HG02798 (cell line): ENCODE results near the gene RALGAPB.
"Not testable (repeated sequence)": the region's sequence is repeated elsewhere in the genome, so short reads cannot be mapped to it uniquely, and the experiment has no call there.

Experiments
- ATAC-seq: cut with Tn5 transposase; IDR thresholded peaks from one replicate; pipeline ENCODE4 v1.9.1; 2021; ENCODE audit warnings: mild to moderate bottlenecking; ENCODE audit not compliant: unreplicated experiment, poor library complexity

Gene RALGAPB

GRCh38 chr20:38479596-38479995 lies 7.0 kb downstream of the RALGAPB start:
- no peak for ATAC-seq

DNA sequence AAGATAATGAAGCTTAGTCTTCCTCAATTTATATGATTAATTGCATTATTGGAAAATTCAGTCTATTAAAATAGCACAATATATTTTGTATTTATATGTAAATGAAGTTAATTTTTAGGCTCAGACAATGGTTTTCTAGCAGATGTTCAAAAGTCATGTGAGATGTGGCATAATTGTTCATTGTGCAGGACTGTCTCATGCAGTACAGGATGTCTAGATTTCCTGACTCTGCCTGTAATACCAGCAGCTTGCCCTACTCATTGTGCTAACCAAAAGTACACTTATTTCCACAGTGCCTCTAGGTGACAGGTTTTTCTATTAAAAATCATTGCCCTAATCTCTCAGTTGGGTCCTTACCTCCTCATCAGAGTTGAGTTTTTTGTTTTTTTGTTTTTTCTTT lies 12.4 kb downstream of the RALGAPB start:
- no peak for ATAC-seq

- ATAC-seq = no peak
Observed at GRCh38 chr20:38489181-38489580, 16.5 kb downstream of the RALGAPB start.

GRCh38 chr20:38497246-38497935 lies 24.7 kb downstream of the RALGAPB start:
- no peak for ATAC-seq

GRCh38 chr20:38498909-38499308 lies 26.3 kb downstream of the RALGAPB start:
- ATAC-seq = no peak

DNA sequence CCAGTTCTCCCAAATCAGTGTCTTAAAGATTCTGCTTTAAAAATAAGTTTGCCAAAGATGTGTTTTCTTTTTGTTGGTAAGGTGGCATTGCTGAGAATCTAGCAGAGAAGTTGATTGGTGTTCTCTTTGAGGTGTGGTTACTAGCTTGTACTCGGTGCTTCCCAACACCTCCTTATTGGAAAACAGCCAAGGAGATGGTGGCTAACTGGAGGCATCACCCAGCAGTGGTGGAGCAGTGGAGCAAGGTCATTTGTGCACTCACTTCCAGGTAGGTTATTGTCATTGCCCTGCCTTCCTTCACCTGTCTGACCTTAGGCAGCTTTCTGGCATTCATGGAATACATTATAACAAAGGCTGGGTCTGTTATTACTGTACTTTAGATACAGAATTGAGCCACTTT lies 26.7 kb downstream of the RALGAPB start:
- ATAC-seq = no peak

DNA sequence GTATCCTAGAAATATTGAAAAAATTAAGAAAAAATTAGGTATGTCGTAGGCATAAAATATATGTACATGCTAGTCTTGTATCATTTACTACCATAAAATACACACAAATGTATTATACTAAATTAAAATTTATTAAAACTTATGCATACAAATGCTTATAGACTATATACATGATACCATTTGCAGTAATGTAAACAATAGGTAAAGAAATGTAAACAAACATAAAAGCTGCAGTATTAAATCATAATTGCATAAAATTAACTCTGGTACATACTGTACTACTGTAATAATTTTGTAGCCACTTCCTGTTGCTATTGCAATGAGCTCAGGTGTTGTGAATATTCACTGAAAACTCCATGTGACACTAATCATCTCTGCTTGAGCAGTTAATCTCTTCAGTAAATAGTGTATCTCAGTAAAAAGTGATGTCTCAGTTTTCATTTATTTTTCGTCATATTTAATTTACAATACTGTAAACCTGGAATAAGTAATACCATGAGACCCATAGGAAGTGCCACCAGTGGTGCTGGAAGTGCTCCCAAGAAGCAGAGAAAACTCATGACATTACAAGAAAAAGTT lies 29.3 kb downstream of the RALGAPB start:
- ATAC-seq = no peak

- ATAC-seq = no peak
Observed at GRCh38 chr20:38504368-38505090, 31.9 kb downstream of the RALGAPB start.

- ATAC-seq = no peak
Observed at GRCh38 chr20:38505091-38505455, 32.4 kb downstream of the RALGAPB start.

GRCh38 chr20:38511726-38512125 lies 39.1 kb downstream of the RALGAPB start:
- ATAC-seq = not testable (repeated sequence)

GRCh38 chr20:38514185-38514584 lies 41.5 kb downstream of the RALGAPB start:
- no peak for ATAC-seq

DNA sequence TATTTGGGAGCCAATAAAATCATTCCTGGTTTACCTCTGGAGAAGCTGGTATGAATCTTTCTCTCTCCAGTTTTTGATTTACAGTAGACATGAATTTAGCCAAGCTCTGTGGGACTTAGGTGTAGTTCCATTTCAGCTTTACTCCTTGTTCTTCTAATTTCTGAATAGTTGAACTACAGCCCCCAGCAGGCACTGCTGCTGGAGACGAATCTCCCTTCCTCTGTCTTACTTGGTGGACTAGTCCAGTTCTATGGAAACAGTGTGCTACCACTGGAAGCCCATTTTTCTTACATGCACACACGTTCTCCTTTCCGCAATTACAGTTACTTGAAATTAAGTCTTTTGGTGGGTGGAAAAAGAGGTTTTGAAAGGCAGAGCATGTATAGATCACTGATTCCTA lies 42.3 kb downstream of the RALGAPB start:
- ATAC-seq = no peak

- ATAC-seq = no peak
Observed at GRCh38 chr20:38515631-38516030, 43.0 kb downstream of the RALGAPB start.

- no peak for ATAC-seq
Observed at GRCh38 chr20:38519426-38519825, 46.8 kb downstream of the RALGAPB start.

DNA sequence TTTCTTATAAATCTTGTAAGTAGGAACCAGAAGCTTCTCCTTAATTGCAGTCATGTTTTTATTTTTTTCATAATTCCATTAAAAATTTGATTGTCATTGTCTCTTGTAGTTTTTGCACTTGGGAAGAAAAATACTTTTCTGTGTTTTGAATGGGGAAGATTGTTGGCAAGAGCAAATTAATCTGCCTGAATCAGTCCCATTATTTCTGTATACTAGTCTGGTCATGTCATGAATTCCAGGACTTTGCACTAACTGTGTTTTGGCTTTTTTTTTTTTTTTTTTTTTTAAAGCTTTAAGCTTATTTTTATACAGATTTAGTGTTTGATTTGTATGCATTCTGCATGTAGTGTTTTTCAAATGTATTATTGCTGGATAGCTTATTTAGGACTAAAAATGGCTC lies 47.6 kb downstream of the RALGAPB start:
- no peak for ATAC-seq

- ATAC-seq = no peak
Observed at GRCh38 chr20:38523697-38524096, 51.1 kb downstream of the RALGAPB start.

DNA sequence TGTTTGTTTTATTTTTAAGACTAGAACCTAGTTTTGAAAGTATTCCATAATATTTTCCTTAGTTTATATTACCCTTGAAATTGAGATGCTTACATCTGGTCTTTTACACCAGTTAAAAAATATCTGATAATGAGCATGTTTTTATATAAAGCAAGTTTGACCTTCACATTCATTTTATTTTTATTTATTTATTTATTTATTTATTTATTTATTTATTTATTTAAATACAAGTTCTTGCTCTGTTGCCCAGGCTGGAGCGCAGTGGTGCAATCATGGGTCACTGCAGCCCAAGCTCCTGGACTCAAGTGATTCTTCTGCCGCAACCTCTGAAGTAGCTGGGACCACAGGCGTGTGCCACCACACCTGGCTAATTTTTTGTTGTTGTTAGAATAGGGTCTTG lies 55.5 kb downstream of the RALGAPB start:
- no peak for ATAC-seq

DNA sequence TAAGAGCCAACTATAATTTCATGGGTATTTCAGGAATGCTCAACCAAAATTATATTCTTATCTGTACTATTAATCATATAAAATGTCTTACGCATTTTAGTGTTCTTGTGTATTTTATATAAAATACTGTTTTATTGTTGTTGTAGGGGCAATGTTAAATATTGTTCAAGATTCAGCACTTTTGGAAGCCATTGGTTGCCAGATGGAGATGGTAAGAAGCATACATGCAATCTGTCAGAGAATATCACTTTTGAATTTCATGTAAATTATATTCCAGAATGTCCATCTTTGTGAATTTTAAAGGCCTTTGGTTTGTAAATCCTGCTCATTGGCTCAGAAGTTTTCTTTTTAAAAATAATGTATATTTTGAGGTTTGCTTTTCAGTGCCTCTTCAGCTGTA lies 58.4 kb downstream of the RALGAPB start:
- ATAC-seq = no peak

GRCh38 chr20:38534756-38535155 lies 62.1 kb downstream of the RALGAPB start:
- ATAC-seq = no peak

- ATAC-seq = no peak
Observed at GRCh38 chr20:38536310-38536709, 63.7 kb downstream of the RALGAPB start.

- ATAC-seq = no peak
Observed at GRCh38 chr20:38537176-38537575, 64.5 kb downstream of the RALGAPB start.

- ATAC-seq = no peak
Observed at GRCh38 chr20:38538789-38539188, 66.1 kb downstream of the RALGAPB start.
